NCI-H2107 treated with DMSO at 0.1 percent for 48 hours (cell line): ENCODE results near the gene DVL3.

Experiments
- DNase-seq: peaks from one replicate; lab custom pipeline; 2025; ENCODE audit not compliant: unreplicated experiment; lab: John Stamatoyannopoulos, UW

The DVL3 gene

DNA sequence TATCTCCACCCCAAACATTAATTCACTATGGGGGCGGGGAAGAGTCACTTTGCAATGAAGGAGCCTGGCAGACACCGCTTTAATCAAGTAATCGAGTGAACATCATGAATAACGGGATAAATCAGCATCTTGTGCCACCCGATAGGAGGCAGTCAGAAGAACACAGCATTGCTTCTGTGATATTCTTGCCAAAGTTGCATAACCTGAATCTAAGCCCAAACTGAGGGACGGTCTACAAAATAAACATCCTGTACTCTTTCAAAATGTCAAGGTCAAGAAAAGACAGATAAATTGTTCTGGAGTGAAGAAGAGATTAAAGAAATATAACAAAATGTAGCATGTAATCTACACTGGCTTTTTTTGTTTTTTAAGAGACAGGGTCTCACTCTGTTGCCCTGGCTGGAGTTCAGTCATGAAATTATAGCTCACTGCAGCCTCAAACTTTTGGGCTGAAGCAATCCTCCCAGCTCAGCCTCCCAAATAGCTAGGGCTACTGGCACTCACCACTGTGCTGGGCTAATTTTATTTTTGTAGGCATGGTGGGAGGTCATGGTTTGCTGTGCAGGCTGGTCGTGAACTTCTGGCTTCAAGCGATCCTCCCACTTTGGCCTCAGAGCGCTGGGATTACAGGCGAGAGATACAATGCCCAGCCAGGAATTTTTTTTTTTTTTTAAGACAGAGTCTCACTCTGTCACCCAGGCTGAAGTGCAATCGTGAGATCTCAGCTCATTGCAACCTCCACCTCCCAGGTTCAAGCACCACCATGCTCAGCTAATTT, 54.2 kb downstream of the DVL3 start:
- DNase-seq, result no peak

DNA sequence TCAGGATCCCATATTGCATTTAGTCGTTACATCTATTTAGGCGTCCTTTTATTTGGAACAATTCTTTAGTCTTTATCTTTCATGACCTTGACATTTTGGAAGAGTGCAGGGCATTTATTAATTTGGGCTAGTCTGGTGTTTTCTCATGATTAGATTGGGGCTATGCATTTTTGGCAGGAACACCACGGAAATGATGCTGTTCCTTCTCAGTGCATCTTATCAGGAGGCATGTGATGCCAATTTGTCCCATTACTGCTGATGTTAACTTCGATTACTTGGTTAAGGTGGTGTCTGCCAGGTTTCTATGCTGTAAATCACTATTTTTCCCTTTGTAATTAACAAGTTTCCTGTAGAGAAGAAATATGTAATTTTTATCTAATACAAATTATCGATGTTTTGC, 56.1 kb downstream of the DVL3 start:
- DNase-seq, result no peak

DNA sequence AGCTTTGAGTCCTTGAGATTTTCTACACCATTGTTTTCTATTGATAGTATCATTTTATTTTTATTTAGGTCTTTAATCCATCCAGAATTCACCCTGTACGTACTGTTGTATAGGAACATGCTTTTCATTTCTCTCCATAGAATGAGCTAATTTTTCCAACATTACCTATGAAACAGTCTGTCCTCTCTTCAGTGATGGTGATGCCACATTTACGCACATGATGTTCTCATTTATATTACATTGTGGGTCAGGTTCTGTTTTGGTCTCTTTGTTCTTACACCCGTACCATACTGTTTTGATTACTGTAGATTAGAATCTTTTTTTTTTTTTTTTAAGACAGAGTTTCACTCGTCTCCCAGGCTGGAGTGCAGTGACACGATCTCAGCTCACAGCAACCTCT, 56.5 kb downstream of the DVL3 start:
- no peak for DNase-seq

DNA sequence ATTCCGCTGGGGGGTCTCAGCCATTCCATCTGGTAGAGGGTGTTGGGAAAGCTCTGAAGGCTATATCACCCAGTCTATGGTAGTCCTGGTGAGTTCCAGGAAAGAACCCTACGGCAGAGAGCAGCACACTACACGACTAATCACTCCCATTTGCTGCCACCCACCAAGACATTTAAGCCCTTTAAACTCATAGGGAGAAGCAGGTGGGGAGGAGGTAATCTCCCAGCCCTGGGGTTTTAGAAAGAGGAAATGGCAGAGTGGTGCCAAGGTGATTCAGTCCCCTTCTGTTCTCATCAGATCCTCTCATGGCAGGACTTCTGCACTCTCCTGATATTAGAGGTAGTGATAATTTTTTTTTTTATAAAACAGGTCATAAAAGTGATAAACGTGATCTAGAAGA, 63.6 kb downstream of the DVL3 start:
- no peak for DNase-seq

DNA sequence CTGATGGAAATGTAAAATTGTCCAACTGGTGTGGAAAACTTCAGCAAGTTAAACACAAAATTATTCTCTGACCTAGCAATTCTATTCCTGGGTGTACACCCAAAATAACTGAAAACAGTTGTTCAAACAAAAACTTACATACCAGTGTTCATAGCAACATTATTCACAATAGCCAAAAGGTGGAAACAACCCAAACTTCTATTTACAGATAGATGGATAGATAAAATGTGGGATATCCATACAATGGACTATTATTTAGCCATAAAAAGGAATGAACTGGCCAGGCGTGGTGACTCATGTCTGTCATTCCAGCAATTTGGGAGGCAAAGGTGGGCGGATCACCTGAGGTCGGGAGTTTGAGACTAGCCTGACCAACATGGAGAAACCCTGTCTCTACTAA, 67.3 kb downstream of the DVL3 start:
- no peak for DNase-seq
